GM12891 (cell line): Measurements from ENCODE around the gene SCARF2.

Experiments
- DNase-seq: peaks from one replicate; pipeline ENCODE4 v3.0.0; 2011; ENCODE audit warnings: low spot score; ENCODE audit not compliant: insufficient read length
- FAIRE-seq: peaks from 2 replicates; lab custom pipeline; 2011; peaks lifted over from hg19 to GRCh38; lab: Jason Lieb, UNC
- PAX5 ChIP-seq: IDR thresholded peaks from 2 replicates; pipeline ENCODE4 v1.6.1; 2011; ENCODE audit warnings: low read length, moderate library complexity, mild to moderate bottlenecking; ENCODE audit not compliant: insufficient read depth, severe bottlenecking
- POLR2A ChIP-seq: IDR thresholded peaks from 2 replicates; pipeline ENCODE4 v1.6.1; 2011; ENCODE audit warnings: low read depth, low read length, control low read depth
- POLR2AphosphoS5 ChIP-seq: IDR thresholded peaks from 2 replicates; pipeline ENCODE4 v1.6.1; 2011; ENCODE audit warnings: low read depth, low read length, control low read depth
- POU2F2 ChIP-seq: IDR thresholded peaks from 2 replicates; pipeline ENCODE4 v1.6.1; 2011; ENCODE audit warnings: low read depth, mild to moderate bottlenecking, control low read depth, low read length, moderate library complexity
- SPI1 ChIP-seq: IDR thresholded peaks from 2 replicates; pipeline ENCODE4 v1.6.1; 2011; ENCODE audit warnings: low read depth, low read length, control low read depth
- TAF1 ChIP-seq: IDR thresholded peaks from 2 replicates; pipeline ENCODE4 v1.6.1; 2011; ENCODE audit warnings: low read depth, low read length, control low read depth

The SCARF2 gene

GRCh38 chr22:20408891-20409290 lies 28.7 kb downstream of the SCARF2 start:
- TF ChIP-seq POU2F2 (no peak), POLR2AphosphoS5 (no peak), POLR2A (no peak), TAF1 (no peak), PAX5 (no peak), SPI1 (no peak)
- no peak for DNase-seq
- FAIRE-seq: no peak

GRCh38 chr22:20407829-20408228 lies 29.8 kb downstream of the SCARF2 start:
- FAIRE-seq: no peak
- no peak for DNase-seq
- TF ChIP-seq POLR2A (no peak), POU2F2 (no peak), SPI1 (no peak), PAX5 (no peak), POLR2AphosphoS5 (no peak), TAF1 (no peak)

- no peak for DNase-seq
- FAIRE-seq: no peak
- TF ChIP-seq POU2F2: no peak
- no peak for TF ChIP-seq SPI1
- TF ChIP-seq TAF1: no peak
- no peak for TF ChIP-seq PAX5
- TF ChIP-seq POLR2AphosphoS5: no peak
These were observed 30.8 kb downstream of the SCARF2 start for GRCh38 chr22:20406686-20407408.

- TF ChIP-seq PAX5 (no peak), SPI1 (no peak), POLR2A (no peak), POLR2AphosphoS5 (no peak)
- DNase-seq (no peak), FAIRE-seq (no peak)
These were observed 31.5 kb downstream of the SCARF2 start for GRCh38 chr22:20405931-20406685.

- DNase-seq: no peak
- no peak for FAIRE-seq
- TF ChIP-seq POLR2AphosphoS5 (no peak), POLR2A (no peak), PAX5 (no peak), TAF1 (no peak), POU2F2 (no peak), SPI1 (no peak)
These were observed 32.2 kb downstream of the SCARF2 start for GRCh38 chr22:20405291-20405930.

GRCh38 chr22:20404881-20405280 lies 32.7 kb downstream of the SCARF2 start:
- DNase-seq: no peak
- TF ChIP-seq POU2F2 (no peak), SPI1 (no peak), PAX5 (no peak), POLR2AphosphoS5 (no peak), POLR2A (no peak), TAF1 (no peak)
- FAIRE-seq: no peak

- DNase-seq (no peak), FAIRE-seq (no peak)
- TF ChIP-seq TAF1 (no peak), POLR2AphosphoS5 (no peak), POU2F2 (no peak), POLR2A (no peak), SPI1 (no peak), PAX5 (no peak)
These were observed 33.9 kb downstream of the SCARF2 start for GRCh38 chr22:20403779-20404140.

GRCh38 chr22:20402960-20403778 lies 34.5 kb downstream of the SCARF2 start:
- FAIRE-seq: no peak
- no peak for TF ChIP-seq SPI1
- TF ChIP-seq POU2F2: no peak
- no peak for TF ChIP-seq POLR2AphosphoS5
- TF ChIP-seq PAX5: no peak
- no peak for TF ChIP-seq POLR2A
- TF ChIP-seq TAF1: no peak
- DNase-seq: no peak
